Nephron progenitor cell (in vitro differentiated cells): Measurements from ENCODE around the gene TMEM63C.

ENCODE experiments used
- DNase-seq: peaks from one replicate; pipeline ENCODE4 v3.0.0; 2021
- H3K27ac Mint-ChIP-seq: 2 replicates; pipeline ENCODE4 v1.8.0; 2021; ENCODE audit warnings: mild to moderate bottlenecking, moderate library complexity, mixed read lengths
- H3K27me3 Mint-ChIP-seq: 2 replicates; pipeline ENCODE4 v1.8.0; 2021; ENCODE audit warnings: mild to moderate bottlenecking, low read depth, mixed read lengths; ENCODE audit not compliant: poor library complexity
- H3K36me3 Mint-ChIP-seq: 2 replicates; pipeline ENCODE4 v1.8.0; 2021; ENCODE audit warnings: low read depth, mixed read lengths
- H3K4me1 Mint-ChIP-seq: 2 replicates; pipeline ENCODE4 v1.8.0; 2021; ENCODE audit warnings: mixed read lengths
- H3K4me3 Mint-ChIP-seq: 2 replicates; pipeline ENCODE4 v1.8.0; 2021; ENCODE audit warnings: mild to moderate bottlenecking, moderate library complexity, mixed read lengths
- H3K9me3 Mint-ChIP-seq: 2 replicates; pipeline ENCODE4 v1.8.0; 2021; ENCODE audit warnings: mild to moderate bottlenecking, moderate library complexity, mixed read lengths
- CTCF ChIP-seq: fragments of 200-600 bp; sonication (generic); IDR thresholded peaks from 2 replicates; pipeline ENCODE4 v1.5.0; 2021; ENCODE audit warnings: antibody characterized with exemption

The TMEM63C gene

GRCh38 chr14:77299771-77300170 lies 118.2 kb downstream of the TMEM63C start:
- Mint-ChIP-seq H3K4me1 (peaks cover 13% of the 10 kb centered on the region), H3K27ac (no peak overlapping the region), H3K27me3 (no peaks in the 10 kb centered on the region), H3K36me3 (peaks cover 51% of the 10 kb centered on the region), H3K4me3 (no peak overlapping the region), H3K9me3 (no peaks in the 10 kb centered on the region)
- no peak for DNase-seq
- TF ChIP-seq CTCF = no peak

- DNase-seq = peak; percentile 83
- Mint-ChIP-seq H3K36me3 (peaks cover 44% of the 10 kb centered on the region), H3K27me3 (no peaks in the 10 kb centered on the region), H3K9me3 (no peaks in the 10 kb centered on the region), H3K4me1 (peaks cover 15% of the 10 kb centered on the region), H3K27ac (no peak overlapping the region), H3K4me3 (no peak overlapping the region)
- TF ChIP-seq CTCF = peak; percentile 67
These were observed 119.5 kb downstream of the TMEM63C start for GRCh38 chr14:77301103-77301502.

- DNase-seq = no peak
These were observed 121.3 kb downstream of the TMEM63C start for GRCh38 chr14:77302926-77303325.

DNA sequence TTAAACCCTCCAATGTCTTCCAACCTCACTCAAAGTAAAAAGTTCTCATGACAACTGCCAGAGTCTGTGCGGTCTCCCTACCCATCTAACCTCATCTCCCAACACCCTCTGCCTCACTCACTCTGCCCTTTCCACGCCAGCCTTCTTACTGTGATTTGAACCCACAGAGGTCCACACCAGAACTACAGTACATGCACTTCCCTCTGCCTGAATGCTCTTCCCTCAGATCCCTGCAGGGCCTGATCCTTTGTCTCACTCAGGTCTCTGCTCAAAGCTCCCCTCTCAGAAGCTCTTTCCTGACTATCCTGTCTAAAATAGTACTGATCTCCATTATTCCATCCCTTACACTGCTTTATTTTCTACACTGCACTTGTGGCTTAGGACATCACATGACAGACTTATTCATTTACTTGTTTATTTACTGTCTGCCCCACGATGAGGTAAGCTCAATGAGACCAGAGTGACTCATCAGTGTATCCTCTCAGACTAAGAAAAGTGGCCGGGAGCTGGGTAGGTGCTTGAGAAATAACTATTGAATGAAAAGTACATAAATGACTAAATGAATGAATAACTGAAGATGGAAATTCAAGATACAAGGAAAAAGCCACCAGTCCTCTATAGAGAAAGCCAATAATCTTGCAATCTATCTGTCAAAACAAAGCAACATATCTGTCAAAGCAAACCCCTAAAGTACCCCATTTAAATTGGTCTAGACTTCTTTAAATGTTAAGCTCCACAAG lies 122.0 kb downstream of the TMEM63C start:
- Mint-ChIP-seq H3K36me3 (peaks cover 23% of the 10 kb centered on the region), H3K4me3 (no peak overlapping the region), H3K4me1 (peaks cover 32% of the 10 kb centered on the region), H3K27me3 (no peaks in the 10 kb centered on the region), H3K27ac (no peak overlapping the region), H3K9me3 (no peaks in the 10 kb centered on the region)
- TF ChIP-seq CTCF = no peak
- DNase-seq = no peak

More at GRCh38 chr14:77302926-77303325, 121.3 kb downstream of the TMEM63C start:
- H3K27ac Mint-ChIP-seq = no peak overlapping the region
- H3K4me1 Mint-ChIP-seq = peaks cover 32% of the 10 kb centered on the region
- TF ChIP-seq CTCF = no peak
- H3K27me3 Mint-ChIP-seq = no peaks in the 10 kb centered on the region
- no peaks in the 10 kb centered on the region for H3K9me3 Mint-ChIP-seq
- peaks cover 29% of the 10 kb centered on the region for H3K36me3 Mint-ChIP-seq
- no peak overlapping the region for H3K4me3 Mint-ChIP-seq

DNA sequence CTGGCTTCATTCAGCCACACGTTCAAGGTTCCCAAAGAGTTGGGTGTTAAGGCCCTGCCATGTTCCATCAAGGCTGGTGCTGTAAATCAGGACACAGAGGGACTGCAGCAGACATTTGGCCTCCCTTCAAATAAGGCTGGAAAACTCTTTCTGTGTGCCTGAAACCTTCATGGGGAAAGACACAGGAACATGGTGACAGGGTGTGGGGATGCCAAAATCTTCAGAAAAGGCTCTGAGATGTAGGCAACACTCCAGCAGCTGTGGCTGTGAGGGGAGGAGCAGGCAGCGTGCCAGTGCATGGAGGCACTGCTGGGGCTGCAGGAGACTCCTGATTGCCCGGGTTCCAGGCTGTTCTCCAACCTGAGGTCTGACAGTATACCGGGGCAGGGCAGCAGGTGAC lies 124.1 kb downstream of the TMEM63C start:
- Mint-ChIP-seq H3K4me3 (no peak overlapping the region), H3K27me3 (no peaks in the 10 kb centered on the region), H3K27ac (no peak overlapping the region), H3K36me3 (peaks cover 25% of the 10 kb centered on the region), H3K4me1 (peaks cover 32% of the 10 kb centered on the region), H3K9me3 (no peaks in the 10 kb centered on the region)
- DNase-seq = no peak
- no peak for TF ChIP-seq CTCF

- Mint-ChIP-seq H3K9me3 (no peaks in the 10 kb centered on the region), H3K4me3 (no peak overlapping the region), H3K4me1 (peaks cover 32% of the 10 kb centered on the region), H3K27ac (peak overlapping the region; percentile 22), H3K36me3 (peaks cover 31% of the 10 kb centered on the region), H3K27me3 (peaks cover 3% of the 10 kb centered on the region)
- no peak for TF ChIP-seq CTCF
- DNase-seq = no peak
These were observed 124.8 kb downstream of the TMEM63C start for GRCh38 chr14:77306416-77306815.
